GM10248 (cell line): ENCODE measurements around the gene TLNRD1.

ENCODE experiments used
- CTCF ChIA-PET: fragments of 300-600 bp; sonication (Branson Sonifier 250); formaldehyde crosslinking; extraction: SDS; loops from one replicate; lab custom pipeline; 2021; ENCODE audit warnings: antibody characterized with exemption; lab: Yijun Ruan, JAX
- POLR2A ChIA-PET: fragments of 350-650 bp; sonication (Branson Sonifier 250); formaldehyde crosslinking; extraction: SDS; loops from one replicate; lab custom pipeline; 2020; ENCODE audit warnings: antibody characterized with exemption; lab: Yijun Ruan, JAX
- DNase-seq: peaks from one replicate; pipeline ENCODE4 v3.0.0; 2012; ENCODE audit errors: extremely low spot score
- CTCF ChIP-seq: IDR thresholded peaks from 2 replicates; pipeline ENCODE4 v1.5.1; 2012; ENCODE audit warnings: mild to moderate bottlenecking, low read depth; ENCODE audit errors: extremely low read depth, missing control alignments, control extremely low read depth

Gene TLNRD1

GRCh38 chr15:80999623-81000036, 1.1 kb upstream of the TLNRD1 start:
- POLR2A ChIA-PET: no interaction called here
- no peak for TF ChIP-seq CTCF
- CTCF ChIA-PET: interaction anchor here (1.3 to 2.3 kb wide), 4 partner anchors 10 to 29 kb away, joined by 3 to 9 read pairs (median 4); no protein-coding TSS in a partner anchor
- DNase-seq: peak; percentile 31

GRCh38 chr15:81000144-81000623, 539 bp upstream of the TLNRD1 start:
- no peak for TF ChIP-seq CTCF
- POLR2A ChIA-PET: interaction anchor here (0.6 to 0.7 kb wide), 3 partner anchors 38 to 1147 kb away, joined by 3 to 4 read pairs (median 3); no protein-coding TSS in a partner anchor
- DNase-seq: no peak
- CTCF ChIA-PET: interaction anchor here (1.2 to 2.3 kb wide), 5 partner anchors 9 to 266 kb away, joined by 3 to 9 read pairs (median 4); no protein-coding TSS in a partner anchor

- no peak for TF ChIP-seq CTCF
- peak; percentile 67 for DNase-seq
- CTCF ChIA-PET: interaction anchor here (1.0 to 1.5 kb wide), 7 partner anchors 11 to 265 kb away, joined by 3 to 5 read pairs (median 4); no protein-coding TSS in a partner anchor
- POLR2A ChIA-PET: interaction anchor here (0.6 kb wide), 1 partner anchor 22 kb away, joined by 3 read pairs; no protein-coding TSS in a partner anchor
Measured at GRCh38 chr15:81001152-81002008, 657 bp downstream of the TLNRD1 start.

- POLR2A ChIA-PET: no interaction called here
- DNase-seq: no peak
- CTCF ChIA-PET: interaction anchor here (1.0 to 1.5 kb wide), 5 partner anchors 11 to 265 kb away, joined by 3 to 5 read pairs (median 4); no protein-coding TSS in a partner anchor
- TF ChIP-seq CTCF: no peak
Measured at GRCh38 chr15:81002009-81002330, 1.2 kb downstream of the TLNRD1 start.

- TF ChIP-seq CTCF: no peak
- DNase-seq: no peak
- ChIA-PET CTCF (interaction anchor here (1.0 to 1.5 kb wide), 6 partner anchors 12 to 264 kb away, joined by 3 to 5 read pairs (median 4); no protein-coding TSS in a partner anchor), POLR2A (no interaction called here)
Measured at GRCh38 chr15:81002331-81003096, 1.8 kb downstream of the TLNRD1 start.

- POLR2A ChIA-PET: no interaction called here
- CTCF ChIA-PET: interaction anchor here (1.2 to 1.5 kb wide), 2 partner anchors 16 to 263 kb away, joined by 4 to 5 read pairs; no protein-coding TSS in a partner anchor
- no peak for TF ChIP-seq CTCF
- no peak for DNase-seq
Measured at GRCh38 chr15:81003097-81003350, 2.3 kb downstream of the TLNRD1 start.
